ENCODE results near the gene NOTCH2. TPM values are rescaled to one million over a fixed set of nuclear protein-coding genes. Genes with fewer than 3 reads are reported as not detected.

NOTCH2 gene
- total RNA-seq, 1 donor from 2014 or later: 142 TPM

DNA sequence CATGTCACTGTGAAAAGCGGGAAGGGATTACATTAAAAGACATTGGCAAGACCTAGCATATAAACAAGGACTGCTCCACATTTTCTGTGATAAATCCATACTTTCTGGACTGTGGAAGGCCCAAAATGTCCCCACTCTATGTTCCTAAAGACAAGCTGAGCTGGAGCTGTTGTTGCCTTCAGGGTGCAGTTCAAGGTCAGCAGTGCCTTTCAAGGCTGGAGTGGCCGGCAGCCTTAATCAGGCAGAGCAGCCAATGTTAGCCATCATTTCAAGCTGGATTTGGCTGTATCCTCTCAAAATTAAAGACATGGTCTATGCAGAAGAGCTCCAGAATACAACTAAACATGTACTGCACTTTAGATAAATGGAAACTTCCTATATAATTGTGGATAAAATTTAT lies 102.8 kb downstream of the NOTCH2 start:
- H3K4me1 Mint-ChIP-seq (ENCODE audit: unreplicated experiment): peaks cover 35% of the 10 kb centered on the region
- H3K9me3 Mint-ChIP-seq: peaks cover 3% of the 10 kb centered on the region
- no peaks in the 10 kb centered on the region for H3K27me3 Mint-ChIP-seq
- TF ChIP-seq, protein P1, sequence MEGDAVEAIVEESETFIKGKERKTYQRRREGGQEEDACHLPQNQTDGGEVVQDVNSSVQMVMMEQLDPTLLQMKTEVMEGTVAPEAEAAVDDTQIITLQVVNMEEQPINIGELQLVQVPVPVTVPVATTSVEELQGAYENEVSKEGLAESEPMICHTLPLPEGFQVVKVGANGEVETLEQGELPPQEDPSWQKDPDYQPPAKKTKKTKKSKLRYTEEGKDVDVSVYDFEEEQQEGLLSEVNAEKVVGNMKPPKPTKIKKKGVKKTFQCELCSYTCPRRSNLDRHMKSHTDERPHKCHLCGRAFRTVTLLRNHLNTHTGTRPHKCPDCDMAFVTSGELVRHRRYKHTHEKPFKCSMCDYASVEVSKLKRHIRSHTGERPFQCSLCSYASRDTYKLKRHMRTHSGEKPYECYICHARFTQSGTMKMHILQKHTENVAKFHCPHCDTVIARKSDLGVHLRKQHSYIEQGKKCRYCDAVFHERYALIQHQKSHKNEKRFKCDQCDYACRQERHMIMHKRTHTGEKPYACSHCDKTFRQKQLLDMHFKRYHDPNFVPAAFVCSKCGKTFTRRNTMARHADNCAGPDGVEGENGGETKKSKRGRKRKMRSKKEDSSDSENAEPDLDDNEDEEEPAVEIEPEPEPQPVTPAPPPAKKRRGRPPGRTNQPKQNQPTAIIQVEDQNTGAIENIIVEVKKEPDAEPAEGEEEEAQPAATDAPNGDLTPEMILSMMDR (conservative IDR thresholded peaks at IDR 0.05): no peak
- H3K4me3 Mint-ChIP-seq: no peak overlapping the region
- peaks cover 60% of the 10 kb centered on the region for H3K36me3 Mint-ChIP-seq
- no peak overlapping the region for H3K27ac Mint-ChIP-seq
- no peak for DNase-seq (ENCODE audit: extremely low spot score, unreplicated experiment)

DNA sequence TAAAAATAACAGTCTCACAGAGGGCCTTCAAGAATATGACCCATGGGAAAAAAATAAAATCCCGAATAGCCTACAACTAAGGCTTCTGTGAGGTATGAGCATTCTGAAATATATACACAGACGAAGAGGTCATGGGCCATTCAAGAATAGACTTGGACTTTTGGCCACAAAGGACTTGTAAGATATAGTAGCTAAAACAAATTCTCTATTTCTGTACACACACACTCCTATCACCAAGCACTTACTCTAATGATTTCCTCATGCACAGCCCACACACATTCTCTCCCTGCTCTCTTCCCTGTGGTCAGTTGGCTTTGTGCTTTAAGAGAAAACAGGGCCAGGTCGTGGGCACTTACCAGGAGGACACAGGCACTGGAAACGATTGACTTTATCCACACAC lies 103.4 kb downstream of the NOTCH2 start:
- TF ChIP-seq, protein P1 (conservative IDR thresholded peaks at IDR 0.05): no peak
- Mint-ChIP-seq H3K36me3 (peaks cover 58% of the 10 kb centered on the region), H3K9me3 (peaks cover 3% of the 10 kb centered on the region), H3K4me1 (ENCODE audit: unreplicated experiment) (peaks cover 36% of the 10 kb centered on the region), H3K4me3 (no peak overlapping the region), H3K27ac (no peak overlapping the region), H3K27me3 (no peaks in the 10 kb centered on the region)
- no peak for DNase-seq (ENCODE audit: extremely low spot score, unreplicated experiment)

DNA sequence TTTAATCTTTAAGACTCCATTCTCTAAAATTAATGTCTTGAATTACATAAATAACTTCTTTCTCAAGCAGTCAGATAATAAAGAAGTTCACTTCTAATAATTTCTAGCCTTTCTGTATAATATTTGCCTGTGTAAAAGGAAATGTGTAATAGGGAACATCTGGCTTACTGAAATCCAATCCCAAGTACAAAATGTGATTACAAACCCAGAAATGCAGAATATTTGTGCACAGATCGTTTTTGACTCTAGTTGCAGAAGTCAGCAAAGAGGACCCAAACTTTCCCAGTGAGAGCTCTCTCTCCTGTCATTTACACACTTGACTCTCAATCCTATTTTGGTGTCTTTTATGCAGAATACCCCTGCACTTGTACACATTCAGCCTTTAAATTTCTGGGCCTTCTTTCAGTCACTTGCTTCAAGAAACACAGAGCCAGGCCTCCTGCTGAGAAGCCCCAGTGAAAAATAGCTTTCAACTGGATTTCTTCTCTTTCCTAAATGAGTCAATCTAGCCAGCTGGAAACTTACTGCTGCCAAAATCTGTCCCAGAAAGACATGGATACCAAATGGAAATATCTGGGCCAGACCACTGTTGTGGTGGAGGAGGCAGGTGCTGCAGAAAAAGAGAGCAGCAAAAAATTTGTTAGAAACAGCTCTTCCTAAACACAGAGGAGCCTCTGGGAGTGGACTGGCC lies 104.6 kb downstream of the NOTCH2 start:
- TF ChIP-seq, protein P1 (conservative IDR thresholded peaks at IDR 0.05): no peak
- Mint-ChIP-seq H3K27ac (peak overlapping the region; percentile 42), H3K4me1 (ENCODE audit: unreplicated experiment) (peaks cover 36% of the 10 kb centered on the region), H3K36me3 (peaks cover 50% of the 10 kb centered on the region), H3K9me3 (peaks cover 3% of the 10 kb centered on the region), H3K27me3 (no peaks in the 10 kb centered on the region), H3K4me3 (no peak overlapping the region)
- DNase-seq (ENCODE audit: extremely low spot score, unreplicated experiment): no peak

GRCh38 chr1:119962296-119962968 lies 107.0 kb downstream of the NOTCH2 start:
- Mint-ChIP-seq H3K27ac (no peak overlapping the region), H3K4me1 (ENCODE audit: unreplicated experiment) (peaks cover 32% of the 10 kb centered on the region), H3K4me3 (no peak overlapping the region), H3K27me3 (no peaks in the 10 kb centered on the region), H3K36me3 (peaks cover 49% of the 10 kb centered on the region), H3K9me3 (no peaks in the 10 kb centered on the region)
- TF ChIP-seq, protein P1 (conservative IDR thresholded peaks at IDR 0.05): no peak
- no peak for DNase-seq (ENCODE audit: extremely low spot score, unreplicated experiment)

DNA sequence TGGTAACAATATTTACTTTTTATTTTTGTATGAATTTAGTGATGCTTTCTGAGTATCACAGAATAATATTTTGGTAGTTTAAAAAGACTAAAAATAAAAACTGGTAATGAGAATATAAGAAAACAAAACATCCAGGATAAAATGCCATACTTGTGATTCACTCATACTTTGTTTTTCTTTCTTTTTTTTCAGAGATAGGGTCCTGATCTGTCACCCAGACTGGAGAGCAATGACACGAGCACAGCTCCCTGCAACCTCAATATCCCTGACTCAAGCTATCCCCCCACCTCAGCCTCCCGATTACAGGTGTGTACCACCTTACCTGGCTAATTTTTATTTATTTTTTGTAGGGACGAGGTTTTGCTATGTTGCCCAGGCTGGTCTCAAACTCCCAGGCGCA lies 109.0 kb downstream of the NOTCH2 start:
- Mint-ChIP-seq H3K27ac (no peak overlapping the region), H3K36me3 (peaks cover 37% of the 10 kb centered on the region)

More for the DNA sequence above, 109.0 kb downstream of the NOTCH2 start:
- no peak overlapping the region for H3K4me3 Mint-ChIP-seq
- DNase-seq (ENCODE audit: extremely low spot score, unreplicated experiment): no peak
- TF ChIP-seq, protein P1 (conservative IDR thresholded peaks at IDR 0.05): no peak
- H3K4me1 Mint-ChIP-seq (ENCODE audit: unreplicated experiment): peaks cover 22% of the 10 kb centered on the region
- H3K9me3 Mint-ChIP-seq: no peaks in the 10 kb centered on the region
- H3K27me3 Mint-ChIP-seq: no peaks in the 10 kb centered on the region
